K562 (cell line): Measurements from ENCODE around the gene TAF7L. TPM values are rescaled to one million over a fixed set of nuclear protein-coding genes. Genes with fewer than 3 reads are reported as not detected.

Source experiments
- ATAC-seq: fragments of 200-7000 bp; cut with Tn5 transposase; 3 replicates; pipeline ENCODE4 v1.9.1; 2020; ENCODE audit warnings: moderate library complexity
- BruUV-seq: library from RNA; stranded (reverse); fragments of 400-500 nt; replicated peaks from 2 replicates; lab custom pipeline; 2021; lab: Mats Ljungman, UMichigan
- CTCF ChIA-PET: fragments of 300-600 bp; formaldehyde crosslinking; extraction: SDS; loops from one replicate; lab custom pipeline; 2021; ENCODE audit warnings: low intra/inter-chr PET ratio; lab: Yijun Ruan, JAX
- POLR2A ChIA-PET: fragments of 300-600, 350-650 bp; sonication (Branson Sonifier 250); formaldehyde crosslinking; extraction: SDS; loops from one replicate; lab custom pipeline; 2021; ENCODE audit warnings: antibody characterized with exemption, inconsistent platforms; lab: Yijun Ruan, JAX
- DNase-seq, 4 experiments: peaks; one replicate each; pipeline versions ENCODE4 v3.0.0 to v3.0.0-alpha.2; 2011 to 2018; ENCODE audit warnings: low spot score in 3 of 4, mixed read lengths in 3 of 4; ENCODE audit errors: extremely low read depth in 1 of 4
- FAIRE-seq: peaks from 2 replicates; lab custom pipeline; 2011; peaks lifted over from hg19 to GRCh38; lab: Jason Lieb, UNC
- H2AFZ ChIP-seq: 2 replicates; pipeline ENCODE4 v1.6.0; 2011; ENCODE audit warnings: low read depth, low read length, control low read depth, inconsistent platforms
- H3K27ac ChIP-seq: fragments of 200-600 bp; 3 replicates; pipeline ENCODE4 v1.8.0; 2011; ENCODE audit warnings: low read depth, mild to moderate bottlenecking, control low read depth, inconsistent platforms, low read length, moderate library complexity, mixed read lengths; ENCODE audit errors: extremely low read depth
- H3K27me3 ChIP-seq, 2 experiments: fragments of 300-600 bp in 1 of 2; 2 replicates in 1 of 2; 3 replicates in 1 of 2; pipeline versions ENCODE4 v1.6.0 to v1.8.0; 2011; ENCODE audit warnings: inconsistent platforms in 2 of 2, low read length in 2 of 2, mild to moderate bottlenecking in 1 of 2, mixed read lengths in 1 of 2, moderate library complexity in 1 of 2; ENCODE audit not compliant: control insufficient read depth in 2 of 2, insufficient read depth in 2 of 2
- H3K36me3 ChIP-seq: fragments of 300-600 bp; 3 replicates; pipeline ENCODE4 v1.8.0; 2011; ENCODE audit warnings: mild to moderate bottlenecking, low read length, inconsistent platforms; ENCODE audit not compliant: control insufficient read depth, insufficient read depth
- H3K4me1 ChIP-seq, 2 experiments: fragments of 200-600 bp in 1 of 2; replicated peaks in 1 of 2; 2 replicates in 1 of 2; 3 replicates in 1 of 2; pipeline versions ENCODE4 v1.5.1 to v1.8.0; 2011; ENCODE audit warnings: inconsistent platforms in 2 of 2, low read length in 2 of 2, mild to moderate bottlenecking in 1 of 2, mixed read lengths in 1 of 2, moderate library complexity in 1 of 2; ENCODE audit not compliant: control insufficient read depth in 2 of 2, insufficient read depth in 2 of 2
- H3K4me2 ChIP-seq: 2 replicates; pipeline ENCODE4 v1.6.1; 2011; ENCODE audit warnings: low read length, control low read depth, inconsistent platforms, mixed read lengths; ENCODE audit not compliant: insufficient read depth
- H3K4me3 ChIP-seq: fragments of 200-600 bp; sonication (generic), shearing (Covaris generic); 2 replicates; pipeline ENCODE4 v1.5.1; 2016; ENCODE audit warnings: control low read depth, inconsistent platforms
- H3K79me2 ChIP-seq: fragments of 200-600 bp; 3 replicates; pipeline ENCODE4 v1.8.0; 2011; ENCODE audit warnings: low read length, inconsistent platforms; ENCODE audit not compliant: control insufficient read depth, insufficient read depth
- H3K9ac ChIP-seq, 2 experiments: 2 replicates each; pipeline versions ENCODE4 v1.6.0 to v1.6.1; 2011; ENCODE audit warnings: low read depth in 2 of 2, low read length in 2 of 2, control low read depth in 1 of 2, inconsistent platforms in 1 of 2, mild to moderate bottlenecking in 1 of 2, mixed read lengths in 1 of 2; ENCODE audit not compliant: insufficient read depth in 1 of 2
- H3K9me1 ChIP-seq: one replicate; pipeline ENCODE4 v1.6.0; 2011; ENCODE audit warnings: inconsistent platforms, mild to moderate bottlenecking, low read length, moderate library complexity; ENCODE audit not compliant: control insufficient read depth, insufficient read depth
- H3K9me3 ChIP-seq: replicated peaks from 2 replicates; pipeline ENCODE4 v1.5.1; 2011; ENCODE audit warnings: low read depth, low read length, inconsistent platforms; ENCODE audit not compliant: control insufficient read depth, insufficient read depth
- H4K20me1 ChIP-seq: replicated peaks from 2 replicates; pipeline ENCODE4 v1.6.1; 2011; ENCODE audit warnings: low read length, inconsistent platforms, mixed read lengths; ENCODE audit not compliant: control insufficient read depth, insufficient read depth
- BMI1 ChIP-seq: fragments of 150-350 bp; IDR thresholded peaks from 2 replicates; pipeline ENCODE4 v1.6.1; 2014; ENCODE audit warnings: low read length
- GTF2F1 ChIP-seq: IDR thresholded peaks from 2 replicates; pipeline ENCODE4 v1.6.1; 2011; ENCODE audit warnings: low read depth, low read length, improper control_type of control experiment
- IFI16 ChIP-seq: fragments of 250-450 bp; sonication (Bioruptor Pico); IDR thresholded peaks from 2 replicates; pipeline ENCODE4 v2.1.2; 2022; ENCODE audit warnings: mild to moderate bottlenecking, inconsistent platforms
- MXI1 ChIP-seq: IDR thresholded peaks from 2 replicates; pipeline ENCODE4 v1.6.1; 2011; ENCODE audit warnings: low read depth, mild to moderate bottlenecking, improper control_type of control experiment, low read length
- NFRKB ChIP-seq: fragments of 450-650 bp; IDR thresholded peaks from 2 replicates; pipeline ENCODE4 v1.6.1; 2016; ENCODE audit warnings: low read depth
- PRDM10 ChIP-seq: fragments of 450-650 bp; IDR thresholded peaks from 2 replicates; pipeline ENCODE4 v1.6.1; 2018; ENCODE audit not compliant: partially characterized antibody
- PURB ChIP-seq: sonication (generic); formaldehyde crosslinking; IDR thresholded peaks from 2 replicates; pipeline ENCODE4 v1.9.0; 2021; ENCODE audit warnings: low read depth, mild to moderate bottlenecking, missing genetic modification reagents
- RNF219 ChIP-seq: fragments of 250-450 bp; sonication (Bioruptor Pico); IDR thresholded peaks from 2 replicates; pipeline ENCODE4 v1.5.0; 2022; ENCODE audit warnings: mild to moderate bottlenecking
- SMAD1 ChIP-seq: fragments of 150-350 bp; IDR thresholded peaks from 2 replicates; pipeline ENCODE4 v1.6.1; 2014; ENCODE audit warnings: low read length, low read depth; ENCODE audit not compliant: partially characterized antibody
- WGBS: fragments of 100-300 bp; shearing (Covaris generic); methylation state at CpG from one replicate; pipeline ENCODE4 v1.1.6; 2016; ENCODE audit warnings: low coverage, mixed read lengths; ENCODE audit not compliant: insufficient coverage; ENCODE audit errors: missing lambda C conversion rate; 5-methylcytosine and 5-hydroxymethylcytosine counted together
- in situ Hi-C: fragments of 300-500 bp; cut with MboI; formaldehyde crosslinking; loops from 4 replicates; pipeline ENCODE4 v1.15.0; 2018; ENCODE audit warnings: inconsistent platforms, mixed read lengths
- intact Hi-C: fragments of 100-400 bp; cut with micrococcal nuclease; formaldehyde crosslinking; loops from 2 replicates; pipeline ENCODE4 v1.14.2; 2022
- polyA plus RNA-seq, 8 experiments: library from polyadenylated mRNA; depleted of rRNA in 4 of 8; stranded (reverse) in 5 of 8; unstranded in 3 of 8; fragments of >200 nt; fragmentation: Nextera tagmentation in 2 of 8; fragmentation: Illumina TruSeq in 1 of 8; extraction: Ambion mirVana in 2 of 8; extraction: Trizol in 1 of 8; gene quantifications; 2 replicates each; pipeline versions ENCODE4 v1.2.1 to v1.2.3, GENCODE V29; 2011 to 2014; ENCODE audit warnings: inconsistent platforms in 1 of 8, missing spikeins in 1 of 8
- total RNA-seq, 7 experiments: library from RNA; depleted of rRNA in 6 of 7; stranded (reverse); fragments of >200 nt in 6 of 7; fragmentation: Illumina TruSeq in 2 of 7; extraction: Trizol in 2 of 7; gene quantifications; 2 replicates each; pipeline versions ENCODE4 v1.2.1 to v1.2.3, GENCODE V29; 2011 to 2021; ENCODE audit warnings: low replicate concordance in 1 of 7

TAF7L gene
- total and polyA plus RNA-seq, 9 of the 15 experiments (the other 6 are each of a cell fraction or from before 2014, with no cell fraction given), result 0.07 TPM; not detected in 6

- H3K9me1 ChIP-seq, result no peaks in the 10 kb centered on the region
- CTCF ChIA-PET, result no interaction called here
- H3K27ac ChIP-seq, result no peak overlapping the region
- TF ChIP-seq PURB (CRISPR knock-in tag) (no peak), IFI16 (no peak), NFRKB (no peak), RNF219 (CRISPR knock-in tag) (no peak), BMI1 (no peak), SMAD1 (no peak), GTF2F1 (no peak), MXI1 (no peak), PRDM10 (no peak)
- H3K4me1 ChIP-seq, result no peaks in the 10 kb centered on the region; a peak in 1 of 5 replicates
- H2AFZ ChIP-seq, result no peak overlapping the region
- no peak overlapping the region for H3K9ac ChIP-seq
- no peaks in the 10 kb centered on the region; the same call in 1 of the 2 replicates for H4K20me1 ChIP-seq
- no peak overlapping the region for H3K4me3 ChIP-seq
- H3K9me3 ChIP-seq, result no peaks in the 10 kb centered on the region
- H3K4me2 ChIP-seq, result no peak overlapping the region
- WGBS, result 5% methylated on average over 2 of the region's 2 CpGs
- H3K79me2 ChIP-seq, result no peaks in the 10 kb centered on the region
- POLR2A ChIA-PET, result no interaction called here
- no peak for ATAC-seq
- in situ Hi-C loops (no loop called here), intact Hi-C loops (no loop called here)
- DNase-seq, result no peak
- FAIRE-seq, result no peak
- no TSS peak for BruUV-seq
- peaks cover 0 to 9% of the 10 kb centered on the region in 2 experiments; a peak in 1 of 5 replicates for H3K27me3 ChIP-seq
- no peaks in the 10 kb centered on the region for H3K36me3 ChIP-seq
These were observed 60.5 kb downstream of the TAF7L start for GRCh38 chrX:101230636-101231035.
